ENCODE results near the gene TNNT3. TPM values are rescaled to one million over a fixed set of nuclear protein-coding genes. Genes with fewer than 3 reads are reported as not detected.

The TNNT3 gene
- total RNA-seq, 4 donors from 2014 or later: 1.9 to 3.3 TPM; not detected in 2

DNA sequence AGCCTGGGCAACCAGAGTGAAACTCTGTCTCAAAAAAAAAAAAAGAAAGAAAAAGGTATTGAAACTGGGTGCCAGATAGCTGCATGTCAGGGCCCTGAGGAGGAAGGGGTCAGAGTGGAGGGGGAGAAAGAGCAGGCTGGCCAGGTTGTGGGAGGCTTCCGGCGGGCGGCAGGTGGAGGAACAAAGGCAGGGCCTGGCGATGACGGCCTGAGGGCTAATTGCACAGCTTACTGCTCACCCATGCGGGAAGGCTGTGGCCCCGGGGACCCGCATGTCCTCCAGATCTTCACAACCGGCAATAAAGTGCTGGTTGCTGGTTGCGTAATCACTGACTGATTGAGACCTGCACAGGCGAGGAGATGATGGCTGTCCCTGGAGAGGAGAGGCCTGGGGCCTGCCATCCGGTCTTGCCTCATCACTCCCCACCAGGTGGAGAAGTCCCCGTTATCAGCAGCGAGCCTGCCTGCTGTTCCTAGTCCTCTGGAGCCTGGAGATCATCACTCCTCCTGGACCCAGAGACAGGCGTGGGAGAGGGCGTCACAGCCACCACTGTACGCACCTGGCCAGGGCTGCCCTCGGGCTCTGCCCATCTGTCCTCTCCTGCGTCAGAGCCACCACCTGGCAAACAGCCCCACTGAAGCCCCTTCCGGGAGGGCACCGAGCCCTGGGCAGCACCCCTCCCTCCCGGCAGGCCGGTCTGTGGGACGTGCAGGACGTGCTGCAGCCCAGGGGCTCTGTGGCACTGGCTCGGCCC is 59.4 kb downstream of the TNNT3 start:
- Histone ChIP-seq H3K36me3 (no peaks in the 10 kb centered on the region), H3K4me3 (no peak overlapping the region), H3K27ac (no peak overlapping the region), H3K9me3 (no peaks in the 10 kb centered on the region), H3K4me1 (no peaks in the 10 kb centered on the region), H3K27me3 (no peaks in the 10 kb centered on the region)
- no peak for DNase-seq
- TF ChIP-seq EP300 (IDR thresholded peaks at IDR 0.05; ENCODE audit: low read depth) (no peak), POLR2A (IDR thresholded peaks at IDR 0.05) (no peak), POLR2AphosphoS5 (IDR thresholded peaks at IDR 0.05) (no peak)
- TF ChIP-seq, protein P1, sequence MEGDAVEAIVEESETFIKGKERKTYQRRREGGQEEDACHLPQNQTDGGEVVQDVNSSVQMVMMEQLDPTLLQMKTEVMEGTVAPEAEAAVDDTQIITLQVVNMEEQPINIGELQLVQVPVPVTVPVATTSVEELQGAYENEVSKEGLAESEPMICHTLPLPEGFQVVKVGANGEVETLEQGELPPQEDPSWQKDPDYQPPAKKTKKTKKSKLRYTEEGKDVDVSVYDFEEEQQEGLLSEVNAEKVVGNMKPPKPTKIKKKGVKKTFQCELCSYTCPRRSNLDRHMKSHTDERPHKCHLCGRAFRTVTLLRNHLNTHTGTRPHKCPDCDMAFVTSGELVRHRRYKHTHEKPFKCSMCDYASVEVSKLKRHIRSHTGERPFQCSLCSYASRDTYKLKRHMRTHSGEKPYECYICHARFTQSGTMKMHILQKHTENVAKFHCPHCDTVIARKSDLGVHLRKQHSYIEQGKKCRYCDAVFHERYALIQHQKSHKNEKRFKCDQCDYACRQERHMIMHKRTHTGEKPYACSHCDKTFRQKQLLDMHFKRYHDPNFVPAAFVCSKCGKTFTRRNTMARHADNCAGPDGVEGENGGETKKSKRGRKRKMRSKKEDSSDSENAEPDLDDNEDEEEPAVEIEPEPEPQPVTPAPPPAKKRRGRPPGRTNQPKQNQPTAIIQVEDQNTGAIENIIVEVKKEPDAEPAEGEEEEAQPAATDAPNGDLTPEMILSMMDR (IDR thresholded peaks at IDR 0.05): no peak
- no CpG with 5 or more reads among the region's 26 CpGs for WGBS, 2 donors (ENCODE audit: low coverage in 1 of 2)
- intact Hi-C loops (cut with DNase I; ENCODE audit: low total_unique reads): no loop called here
- in situ Hi-C loops (cut with MboI; ENCODE audit: low pct_ligation_motif_present in 1 of 4, low pct_unique_long_range_greater_than_20kb in 1 of 4, low sequenced_read_pairs in 3 of 4): no loop called here

DNA sequence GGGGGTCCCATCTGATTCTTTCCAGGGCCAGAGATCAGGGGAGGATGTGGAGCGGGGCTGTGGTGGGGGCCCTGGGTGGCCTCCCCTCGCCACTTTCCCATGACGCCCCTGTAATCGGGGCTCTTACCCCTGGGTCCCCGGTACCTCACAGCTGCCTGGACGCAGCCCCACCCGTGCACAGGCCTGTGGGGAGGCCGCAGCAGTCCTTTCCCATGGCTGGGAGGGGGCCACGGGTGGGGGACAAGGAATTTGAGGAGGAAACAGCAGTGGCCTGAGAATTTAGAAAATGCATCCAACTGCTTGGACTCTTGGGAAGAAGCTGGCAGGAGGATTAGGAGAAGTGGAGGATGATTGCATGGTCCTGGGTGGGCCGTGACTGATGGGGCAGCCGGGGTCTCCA is 60.1 kb downstream of the TNNT3 start:
- in situ Hi-C loops (cut with MboI; ENCODE audit: low pct_ligation_motif_present in 1 of 4, low pct_unique_long_range_greater_than_20kb in 1 of 4, low sequenced_read_pairs in 3 of 4): no loop called here
- H3K9me3 ChIP-seq: no peaks in the 10 kb centered on the region

DNA sequence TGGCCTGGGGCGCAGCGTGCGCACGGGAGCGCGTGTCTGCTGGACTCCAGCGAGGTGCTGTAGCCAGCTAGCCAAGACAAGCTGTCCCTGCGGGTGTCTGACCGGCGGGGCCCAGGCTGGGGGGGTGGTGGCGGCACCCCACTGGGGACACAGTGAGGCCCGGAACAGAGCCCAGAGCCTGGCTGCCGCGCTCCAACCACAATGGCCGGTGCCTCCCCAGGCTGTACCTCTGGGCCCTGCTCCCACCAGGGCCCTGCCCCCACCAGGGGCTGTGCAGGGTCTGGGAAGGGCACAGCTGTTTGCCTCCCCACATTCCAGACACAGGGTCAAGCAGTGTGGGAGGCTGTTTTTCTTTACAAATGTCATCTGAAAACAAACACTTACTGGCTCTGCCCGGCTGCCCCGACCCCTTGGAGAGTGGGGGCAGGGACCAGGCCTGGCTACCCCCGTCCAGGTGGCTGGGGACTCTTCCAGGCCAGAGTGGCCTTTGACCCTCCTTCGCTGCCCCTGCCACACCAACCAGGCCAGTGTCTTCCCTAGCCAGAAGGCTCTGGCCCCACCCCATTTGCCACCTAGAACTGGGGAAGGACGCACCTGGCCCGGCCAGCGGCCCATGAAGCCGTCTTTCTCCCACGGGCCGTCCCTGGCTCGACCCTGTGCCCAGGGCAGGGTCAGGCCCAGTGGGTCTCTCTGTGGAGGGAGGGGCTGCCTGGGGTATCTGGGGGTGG is 63.5 kb downstream of the TNNT3 start:
- H3K9me3 ChIP-seq: no peaks in the 10 kb centered on the region
- no peak overlapping the region for H3K27ac ChIP-seq
- H3K36me3 ChIP-seq: no peaks in the 10 kb centered on the region
- in situ Hi-C loops (cut with MboI; ENCODE audit: low pct_ligation_motif_present in 1 of 4, low pct_unique_long_range_greater_than_20kb in 1 of 4, low sequenced_read_pairs in 3 of 4): no loop called here
- no peaks in the 10 kb centered on the region for H3K4me1 ChIP-seq
- DNase-seq: no peak
- intact Hi-C loops (cut with DNase I; ENCODE audit: low total_unique reads): no loop called here
- no peak overlapping the region for H3K4me3 ChIP-seq
- no CpG with 5 or more reads among the region's 26 CpGs for WGBS, 2 donors (ENCODE audit: low coverage in 1 of 2)
- no peaks in the 10 kb centered on the region for H3K27me3 ChIP-seq
- TF ChIP-seq POLR2AphosphoS5 (IDR thresholded peaks at IDR 0.05) (no peak), POLR2A (IDR thresholded peaks at IDR 0.05) (no peak), EP300 (IDR thresholded peaks at IDR 0.05; ENCODE audit: low read depth) (no peak)
- TF ChIP-seq, protein P1 (IDR thresholded peaks at IDR 0.05): no peak

More for the DNA sequence above, 60.1 kb downstream of the TNNT3 start:
- Histone ChIP-seq H3K36me3 (no peaks in the 10 kb centered on the region), H3K4me1 (no peaks in the 10 kb centered on the region), H3K27me3 (no peaks in the 10 kb centered on the region), H3K27ac (no peak overlapping the region), H3K4me3 (no peak overlapping the region)
- TF ChIP-seq, protein P1 (IDR thresholded peaks at IDR 0.05): no peak
- no peak for TF ChIP-seq EP300 (IDR thresholded peaks at IDR 0.05; ENCODE audit: low read depth)
- no peak for TF ChIP-seq POLR2A (IDR thresholded peaks at IDR 0.05)
- no peak for TF ChIP-seq POLR2AphosphoS5 (IDR thresholded peaks at IDR 0.05)
- intact Hi-C loops (cut with DNase I; ENCODE audit: low total_unique reads): no loop called here
- WGBS, 2 donors (ENCODE audit: low coverage in 1 of 2): 59% methylated on average over 5 of the region's 11 CpGs; no CpG with 5 or more reads in 1 of the 2 donors
- DNase-seq: no peak

DNA sequence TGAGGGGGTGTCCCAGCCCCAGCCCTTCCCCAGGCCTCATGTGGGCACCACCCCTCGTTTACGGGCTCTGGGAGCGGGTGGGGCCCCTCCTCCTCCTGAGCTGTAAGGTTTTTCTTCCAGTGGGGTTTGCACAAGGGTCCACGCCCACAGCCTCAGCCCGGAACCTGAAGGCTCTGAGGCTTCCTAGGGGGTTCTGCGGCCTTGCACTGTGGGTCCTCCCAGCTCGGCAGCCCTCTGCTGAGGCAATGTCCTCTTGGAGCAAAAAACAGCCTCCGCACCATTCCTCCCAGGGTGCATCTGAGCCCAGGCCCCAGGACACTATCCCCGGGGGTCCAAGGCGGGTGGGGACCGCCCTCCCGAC is 64.1 kb downstream of the TNNT3 start:
- TF ChIP-seq POLR2A (IDR thresholded peaks at IDR 0.05) (no peak), EP300 (IDR thresholded peaks at IDR 0.05; ENCODE audit: low read depth) (no peak), POLR2AphosphoS5 (IDR thresholded peaks at IDR 0.05) (no peak)
- TF ChIP-seq, protein P1 (IDR thresholded peaks at IDR 0.05): no peak
- H3K4me3 ChIP-seq: no peak overlapping the region
- no peaks in the 10 kb centered on the region for H3K4me1 ChIP-seq
- intact Hi-C loops (cut with DNase I; ENCODE audit: low total_unique reads): no loop called here
- H3K27me3 ChIP-seq: no peaks in the 10 kb centered on the region
- in situ Hi-C loops (cut with MboI; ENCODE audit: low pct_ligation_motif_present in 1 of 4, low pct_unique_long_range_greater_than_20kb in 1 of 4, low sequenced_read_pairs in 3 of 4): no loop called here
- DNase-seq: no peak
- no peaks in the 10 kb centered on the region for H3K9me3 ChIP-seq
- H3K36me3 ChIP-seq: no peaks in the 10 kb centered on the region
- 60% methylated on average over 11 of the region's 12 CpGs; no CpG with 5 or more reads in 1 of the 2 donors for WGBS, 2 donors (ENCODE audit: low coverage in 1 of 2)
- no peak overlapping the region for H3K27ac ChIP-seq
